ENCODE measurements around the gene ZC3H14. TPM values are rescaled to one million over a fixed set of nuclear protein-coding genes. Genes with fewer than 3 reads are reported as not detected.

Gene ZC3H14
- total RNA-seq, 1 experiment from 2014 or later, result 90.6 TPM

DNA sequence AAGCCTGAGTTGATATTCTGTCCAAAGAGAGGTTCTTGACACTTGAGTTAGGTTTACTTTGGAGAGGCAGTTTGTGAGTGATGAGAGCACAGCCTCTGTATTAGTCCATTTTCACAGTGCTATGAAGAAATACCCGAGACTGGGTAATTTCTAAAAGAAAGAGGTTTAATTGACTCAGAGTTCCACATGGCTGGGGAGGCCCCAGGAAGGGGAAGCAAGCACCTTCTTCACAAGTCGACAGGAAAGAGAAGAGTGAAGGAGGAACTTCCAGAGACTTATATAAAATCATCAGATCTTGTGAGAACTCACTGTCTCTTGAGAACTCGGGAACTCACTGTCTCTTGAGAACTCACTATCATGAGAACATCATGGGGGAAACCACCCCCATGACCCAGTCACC is 5.4 kb downstream of the ZC3H14 start:
- Histone ChIP-seq H4K5ac (ENCODE audit: insufficient read length, low read depth, low read length) (no peak overlapping the region), H2AK5ac (ENCODE audit: insufficient read length, low read length) (no peak overlapping the region), H3K56ac (ENCODE audit: insufficient read length, low read depth, low read length) (no peak overlapping the region), H3K4ac (ENCODE audit: low read depth, low read length) (no peak overlapping the region), H2BK5ac (ENCODE audit: insufficient read length, low read length) (no peak overlapping the region), H3K9me3 (ENCODE audit: control insufficient read depth, low read depth, low read length) (no peaks in the 10 kb centered on the region), H3K14ac (ENCODE audit: insufficient read depth, low read length) (no peak overlapping the region), H3K27ac (ENCODE audit: insufficient read length, low read depth, low read length) (no peak overlapping the region), H2AFZ (ENCODE audit: low read length) (no peak overlapping the region), H3K23me2 (ENCODE audit: insufficient read length, low read depth, low read length, poor library complexity, severe bottlenecking) (no peaks in the 10 kb centered on the region), H3K4me1 (ENCODE audit: insufficient read depth, low read length) (no peaks in the 10 kb centered on the region), H3K9ac (ENCODE audit: extremely low read depth, insufficient read length, low read length) (no peak overlapping the region), H2BK12ac (ENCODE audit: insufficient read length, low read depth, low read length) (no peak overlapping the region), H3K23ac (ENCODE audit: insufficient read length, low read depth, low read length) (no peak overlapping the region), H2BK20ac (ENCODE audit: low read depth, low read length, poor library complexity, severe bottlenecking) (no peak overlapping the region), H3K18ac (ENCODE audit: insufficient read length, low read depth, low read length) (no peak overlapping the region), H4K91ac (ENCODE audit: insufficient read length, low read depth, low read length) (no peak overlapping the region), H3K79me2 (ENCODE audit: insufficient read depth, low read length) (peaks cover 3% of the 10 kb centered on the region; the same call in 1 of the 2 replicates), H2BK120ac (ENCODE audit: low read depth, low read length, poor library complexity, severe bottlenecking) (no peak overlapping the region), H3K27me3 (ENCODE audit: insufficient read depth, low read length) (no peaks in the 10 kb centered on the region), H4K8ac (replicated peaks; ENCODE audit: insufficient read length, low read depth, low read length) (no peak overlapping the region), H4K20me1 (ENCODE audit: control insufficient read depth, insufficient read depth, insufficient read length) (no peaks in the 10 kb centered on the region), H3K79me1 (ENCODE audit: insufficient read depth, low read depth, low read length, poor library complexity, severe bottlenecking) (no peaks in the 10 kb centered on the region), H2BK15ac (ENCODE audit: low read depth, low read length) (no peak overlapping the region), H3K4me2 (ENCODE audit: insufficient read depth, insufficient read length, low read length) (no peak overlapping the region), H3T11ph (ENCODE audit: low read length) (no peak overlapping the region)
- no peaks in the 10 kb centered on the region for H3K27me3 Mint-ChIP-seq (ENCODE audit: low read depth)
- WGBS (ENCODE audit: extremely low coverage, insufficient read length, low lambda C conversion rate), result no CpG with 5 or more reads among the region's 3 CpGs
- no peaks in the 10 kb centered on the region for H3K9me3 Mint-ChIP-seq
- H3K27ac Mint-ChIP-seq, result peak overlapping the region in 1 of 3 experiments; percentile 28; a peak in 1 of 7 replicates
- peaks cover 9 to 11% of the 10 kb centered on the region in 2 experiments for H3K4me1 Mint-ChIP-seq
- TF ChIP-seq, protein P1, sequence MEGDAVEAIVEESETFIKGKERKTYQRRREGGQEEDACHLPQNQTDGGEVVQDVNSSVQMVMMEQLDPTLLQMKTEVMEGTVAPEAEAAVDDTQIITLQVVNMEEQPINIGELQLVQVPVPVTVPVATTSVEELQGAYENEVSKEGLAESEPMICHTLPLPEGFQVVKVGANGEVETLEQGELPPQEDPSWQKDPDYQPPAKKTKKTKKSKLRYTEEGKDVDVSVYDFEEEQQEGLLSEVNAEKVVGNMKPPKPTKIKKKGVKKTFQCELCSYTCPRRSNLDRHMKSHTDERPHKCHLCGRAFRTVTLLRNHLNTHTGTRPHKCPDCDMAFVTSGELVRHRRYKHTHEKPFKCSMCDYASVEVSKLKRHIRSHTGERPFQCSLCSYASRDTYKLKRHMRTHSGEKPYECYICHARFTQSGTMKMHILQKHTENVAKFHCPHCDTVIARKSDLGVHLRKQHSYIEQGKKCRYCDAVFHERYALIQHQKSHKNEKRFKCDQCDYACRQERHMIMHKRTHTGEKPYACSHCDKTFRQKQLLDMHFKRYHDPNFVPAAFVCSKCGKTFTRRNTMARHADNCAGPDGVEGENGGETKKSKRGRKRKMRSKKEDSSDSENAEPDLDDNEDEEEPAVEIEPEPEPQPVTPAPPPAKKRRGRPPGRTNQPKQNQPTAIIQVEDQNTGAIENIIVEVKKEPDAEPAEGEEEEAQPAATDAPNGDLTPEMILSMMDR (conservative IDR thresholded peaks at IDR 0.05), result no peak
- H3K36me3 Mint-ChIP-seq (ENCODE audit: insufficient read depth in 1 of 3, low read depth in 3 of 3), result peaks cover 40 to 75% (median 67%) of the 10 kb centered on the region in 3 experiments; a peak in 6 of 7 replicates
- DNase-seq, result no peak
- H3K4me3 Mint-ChIP-seq, result no peak overlapping the region
